SJSA1 (cell line): ENCODE measurements around the gene NCF2. TPM values are rescaled to one million over a fixed set of nuclear protein-coding genes. Genes with fewer than 3 reads are reported as not detected.
A peak's percentile ranks its signal among the peaks of the same experiment; 100 is the strongest.
"Not testable (repeated sequence)": the region's sequence is repeated elsewhere in the genome, so short reads cannot be mapped to it uniquely, and the experiment has no call there.

Experiments used
- DNase-seq, 2 experiments: peaks; one replicate each; pipeline ENCODE4 v3.0.0-alpha.2; 2015 to 2020; ENCODE audit warnings: low spot score in 2 of 2, low read depth in 1 of 2
- H3K27ac ChIP-seq: fragments of 250-450 bp; sonication (Bioruptor Pico); 2 replicates; pipeline ENCODE4 v1.5.1; 2020; ENCODE audit warnings: mild to moderate bottlenecking, moderate library complexity
- H3K27me3 ChIP-seq: fragments of 250-450 bp; sonication (Bioruptor Pico); replicated peaks from 2 replicates; pipeline ENCODE4 v1.5.1; 2020; ENCODE audit warnings: mild to moderate bottlenecking, moderate library complexity
- H3K36me3 ChIP-seq: fragments of 250-450 bp; sonication (Bioruptor Pico); 2 replicates; pipeline ENCODE4 v1.5.1; 2020; ENCODE audit warnings: mild to moderate bottlenecking
- H3K4me1 ChIP-seq: fragments of 250-450 bp; sonication (Bioruptor Pico); replicated peaks from 2 replicates; pipeline ENCODE4 v1.6.1; 2021; ENCODE audit warnings: mild to moderate bottlenecking
- H3K4me3 ChIP-seq: fragments of 250-450 bp; sonication (Bioruptor Pico); 2 replicates; pipeline ENCODE4 v1.5.1; 2020; ENCODE audit warnings: mild to moderate bottlenecking
- H3K9me3 ChIP-seq: fragments of 250-450 bp; sonication (Bioruptor Pico); replicated peaks from 2 replicates; pipeline ENCODE4 v1.5.1; 2020; ENCODE audit warnings: mild to moderate bottlenecking
- total RNA-seq: library from RNA; depleted of rRNA; stranded (reverse); fragments of >200 nt; shearing (Covaris generic); gene quantifications from 2 replicates; pipeline ENCODE4 v1.2.3, GENCODE V29; 2014

NCF2 gene
- total RNA-seq, 1 experiment from 2014 or later: 0.24 TPM

- no peak for DNase-seq
- Histone ChIP-seq H3K27ac (no peak overlapping the region), H3K36me3 (peaks cover 86% of the 10 kb centered on the region), H3K9me3 (0 out of 2 replicates have a peak, but pooled peaks cover 2% of the 10 kb centered on the region), H3K4me3 (no peak overlapping the region), H3K4me1 (peaks cover 3% of the 10 kb centered on the region), H3K27me3 (no peaks in the 10 kb centered on the region)
Observed at GRCh38 chr1:183628537-183628936, 38.3 kb upstream of the NCF2 start.

- H3K27ac ChIP-seq, H3K27me3 ChIP-seq, H3K4me3 ChIP-seq, DNase-seq, H3K9me3 ChIP-seq, H3K4me1 ChIP-seq: not testable (repeated sequence)
- H3K36me3 ChIP-seq: peaks cover 77% of the 10 kb centered on the region
Observed at GRCh38 chr1:183626236-183626635, 36.0 kb upstream of the NCF2 start.

- H3K27me3 ChIP-seq: no peaks in the 10 kb centered on the region
Observed at GRCh38 chr1:183622884-183623785, 32.9 kb upstream of the NCF2 start.

GRCh38 chr1:183622013-183622412 lies 31.8 kb upstream of the NCF2 start:
- DNase-seq: no peak
- Histone ChIP-seq H3K4me3 (no peak overlapping the region), H3K27me3 (no peaks in the 10 kb centered on the region), H3K9me3 (no peaks in the 10 kb centered on the region), H3K36me3 (peaks cover 37% of the 10 kb centered on the region), H3K27ac (no peak overlapping the region), H3K4me1 (no peaks in the 10 kb centered on the region; the same call in 1 of the 2 replicates)

More at GRCh38 chr1:183622884-183623785, 32.9 kb upstream of the NCF2 start:
- Histone ChIP-seq H3K4me3 (no peak overlapping the region), H3K4me1 (no peaks in the 10 kb centered on the region; the same call in 1 of the 2 replicates), H3K9me3 (no peaks in the 10 kb centered on the region), H3K36me3 (peaks cover 48% of the 10 kb centered on the region), H3K27ac (no peak overlapping the region)
- DNase-seq: no peak

- Histone ChIP-seq H3K4me3 (no peak overlapping the region), H3K36me3 (peaks cover 20% of the 10 kb centered on the region), H3K9me3 (no peaks in the 10 kb centered on the region), H3K27me3 (no peaks in the 10 kb centered on the region), H3K27ac (no peak overlapping the region), H3K4me1 (no peaks in the 10 kb centered on the region; the same call in 1 of the 2 replicates)
- no peak for DNase-seq
Observed at GRCh38 chr1:183620311-183620710, 30.1 kb upstream of the NCF2 start.

GRCh38 chr1:183619781-183620180 lies 29.5 kb upstream of the NCF2 start:
- Histone ChIP-seq H3K4me1 (no peaks in the 10 kb centered on the region; the same call in 1 of the 2 replicates), H3K4me3 (no peak overlapping the region), H3K36me3 (peaks cover 14% of the 10 kb centered on the region), H3K27ac (no peak overlapping the region), H3K9me3 (no peaks in the 10 kb centered on the region), H3K27me3 (no peaks in the 10 kb centered on the region)
- DNase-seq: no peak

GRCh38 chr1:183618202-183618601 lies 27.9 kb upstream of the NCF2 start:
- H3K4me1 ChIP-seq, H3K36me3 ChIP-seq, H3K27ac ChIP-seq, H3K9me3 ChIP-seq, H3K4me3 ChIP-seq, DNase-seq, H3K27me3 ChIP-seq: not testable (repeated sequence)

GRCh38 chr1:183612975-183613374 lies 22.7 kb upstream of the NCF2 start:
- H3K4me3 ChIP-seq, H3K9me3 ChIP-seq, H3K36me3 ChIP-seq, H3K27ac ChIP-seq, H3K27me3 ChIP-seq, DNase-seq: not testable (repeated sequence)
- H3K4me1 ChIP-seq: peaks cover 28% of the 10 kb centered on the region

GRCh38 chr1:183612407-183612806 lies 22.1 kb upstream of the NCF2 start:
- no peaks in the 10 kb centered on the region for H3K27me3 ChIP-seq
- no peaks in the 10 kb centered on the region for H3K36me3 ChIP-seq
- no peak for DNase-seq
- H3K4me3 ChIP-seq: no peak overlapping the region
- peaks cover 32% of the 10 kb centered on the region for H3K4me1 ChIP-seq
- no peak overlapping the region for H3K27ac ChIP-seq
- H3K9me3 ChIP-seq: no peaks in the 10 kb centered on the region

- no peaks in the 10 kb centered on the region for H3K9me3 ChIP-seq
- no peak for DNase-seq
- H3K4me1 ChIP-seq: peaks cover 32% of the 10 kb centered on the region
- no peak overlapping the region for H3K4me3 ChIP-seq
- no peak overlapping the region for H3K27ac ChIP-seq
- H3K36me3 ChIP-seq: no peaks in the 10 kb centered on the region
- no peaks in the 10 kb centered on the region for H3K27me3 ChIP-seq
Observed at GRCh38 chr1:183611021-183611420, 20.8 kb upstream of the NCF2 start.

- no peak overlapping the region for H3K4me3 ChIP-seq
- no peak overlapping the region for H3K27ac ChIP-seq
- H3K4me1 ChIP-seq: peaks cover 32% of the 10 kb centered on the region
- no peaks in the 10 kb centered on the region for H3K9me3 ChIP-seq
- peak in 1 of 2 experiments; percentile 35 for DNase-seq
- H3K27me3 ChIP-seq: no peaks in the 10 kb centered on the region
- no peaks in the 10 kb centered on the region for H3K36me3 ChIP-seq
Observed at GRCh38 chr1:183609759-183610452, 19.6 kb upstream of the NCF2 start.

GRCh38 chr1:183609313-183609712 lies 19.1 kb upstream of the NCF2 start:
- Histone ChIP-seq H3K36me3 (no peaks in the 10 kb centered on the region), H3K9me3 (no peaks in the 10 kb centered on the region), H3K4me1 (peaks cover 35% of the 10 kb centered on the region), H3K27me3 (no peaks in the 10 kb centered on the region), H3K27ac (no peak overlapping the region), H3K4me3 (no peak overlapping the region)
- DNase-seq: peak in 1 of 2 experiments; percentile 37

GRCh38 chr1:183607322-183607980 lies 17.2 kb upstream of the NCF2 start:
- Histone ChIP-seq H3K4me1 (peaks cover 43% of the 10 kb centered on the region), H3K27me3 (no peaks in the 10 kb centered on the region), H3K9me3 (no peaks in the 10 kb centered on the region), H3K27ac (peak overlapping the region; percentile 68), H3K4me3 (no peak overlapping the region), H3K36me3 (no peaks in the 10 kb centered on the region)
- no peak for DNase-seq

- H3K4me1 ChIP-seq: peaks cover 42% of the 10 kb centered on the region
- H3K36me3 ChIP-seq: no peaks in the 10 kb centered on the region
- H3K27me3 ChIP-seq: no peaks in the 10 kb centered on the region
- no peak for DNase-seq
- H3K9me3 ChIP-seq: no peaks in the 10 kb centered on the region
- H3K27ac ChIP-seq: no peak overlapping the region
- H3K4me3 ChIP-seq: no peak overlapping the region
Observed at GRCh38 chr1:183605904-183606303, 15.6 kb upstream of the NCF2 start.
